CD4-positive, alpha-beta T cell (primary cell): ENCODE measurements around the gene PDLIM5. TPM values are rescaled to one million over a fixed set of nuclear protein-coding genes. Genes with fewer than 3 reads are reported as not detected.

Experiments
- ATAC-seq: fragments of 200-7000 bp; cut with Tn5 transposase; one replicate; pipeline ENCODE4 v1.10.0; 2022; ENCODE audit warnings: mild to moderate bottlenecking; ENCODE audit not compliant: poor library complexity
- CTCF ChIA-PET: fragments of 350-600 bp; sonication (Branson Sonifier 250); formaldehyde crosslinking; loops from one replicate; lab custom pipeline; 2021; ENCODE audit warnings: antibody characterized with exemption, inconsistent platforms; lab: Charles Lee
- POLR2A ChIA-PET: fragments of 350-600 bp; sonication (Branson Sonifier 250); formaldehyde crosslinking; loops from one replicate; lab custom pipeline; 2021; ENCODE audit warnings: antibody characterized with exemption, inconsistent platforms; lab: Charles Lee
- DNase-seq, 14 experiments: peaks; one replicate each; pipeline ENCODE4 v3.0.0-alpha.2; 2013 to 2020; ENCODE audit warnings: mixed read lengths in 2 of 14
- H3K27ac ChIP-seq, 2 donors: one replicate each; pipeline versions ENCODE4 v1.5.1 to v1.7.0; 2013; ENCODE audit warnings: low read length in 2 of 2, low read depth in 1 of 2, mild to moderate bottlenecking in 1 of 2
- H3K27me3 ChIP-seq, 2 experiments: 1 replicate in 1 of 2; 2 replicates in 1 of 2; pipeline versions ENCODE4 v1.6.1 to v1.7.0; 2013; ENCODE audit warnings: low read length in 2 of 2, control low read depth in 1 of 2, mild to moderate bottlenecking in 1 of 2, moderate library complexity in 1 of 2; ENCODE audit not compliant: insufficient read depth in 2 of 2, control insufficient read depth in 1 of 2
- H3K36me3 ChIP-seq: one replicate; pipeline ENCODE4 v1.6.1; 2013; ENCODE audit warnings: low read length, control low read depth; ENCODE audit not compliant: insufficient read depth
- H3K4me1 ChIP-seq: one replicate; pipeline ENCODE4 v1.6.1; 2013; ENCODE audit warnings: low read length, control low read depth; ENCODE audit not compliant: insufficient read depth
- H3K4me3 ChIP-seq: one replicate; pipeline ENCODE4 v1.5.1; 2013; ENCODE audit warnings: mild to moderate bottlenecking, low read length, moderate library complexity
- H3K9me3 ChIP-seq, 2 experiments: 1 replicate in 1 of 2; 2 replicates in 1 of 2; pipeline versions ENCODE4 v1.6.1 to v1.7.0; 2013; ENCODE audit warnings: low read length in 2 of 2, mild to moderate bottlenecking in 2 of 2, control low read depth in 1 of 2, moderate library complexity in 1 of 2; ENCODE audit not compliant: control insufficient read depth in 1 of 2, insufficient read depth in 1 of 2
- H3K27ac Mint-ChIP-seq: one replicate; pipeline ENCODE4 v1.8.0; 2020; ENCODE audit warnings: mixed read lengths
- H3K27me3 Mint-ChIP-seq: one replicate; pipeline ENCODE4 v1.8.0; 2021; ENCODE audit warnings: mixed read lengths
- H3K36me3 Mint-ChIP-seq: one replicate; pipeline ENCODE4 v1.8.0; 2021; ENCODE audit warnings: low read depth, mixed read lengths
- H3K4me1 Mint-ChIP-seq: one replicate; pipeline ENCODE4 v1.8.0; 2021; ENCODE audit warnings: low read depth, mixed read lengths
- H3K4me3 Mint-ChIP-seq: one replicate; pipeline ENCODE4 v1.8.0; 2020; ENCODE audit warnings: mild to moderate bottlenecking, mixed read lengths
- H3K9me3 Mint-ChIP-seq: one replicate; pipeline ENCODE4 v1.8.0; 2020; ENCODE audit warnings: mixed read lengths
- intact Hi-C, 2 experiments: fragments of 100-400 bp; cut with DNase I in 1 of 2; cut with micrococcal nuclease in 1 of 2; formaldehyde crosslinking; loops; one replicate each; pipeline versions ENCODE4 v1.15.1 to v1.9.0; 2023 to 2025; cut with DNase I, micrococcal nuclease
- total RNA-seq, 174 experiments: library from RNA in 2 of 174; stranded (reverse) in 2 of 174; gene quantifications; one replicate each; pipeline ENCODE4 v1.2.3 and lab custom pipeline; 2021 to 2026
- TF ChIP-seq, protein P1 (sequence below): fragments of 200-600 bp; IDR thresholded peaks from one replicate; pipeline ENCODE4 v1.8.0; 2022; ENCODE audit warnings: antibody characterized with exemption, mild to moderate bottlenecking

Gene PDLIM5
- total RNA-seq, 2 experiments from 2014 or later = 23.0 to 23.1 TPM

GRCh38 chr4:94576210-94576609 lies 124.5 kb downstream of the PDLIM5 start:
- ATAC-seq (no peak), DNase-seq (no peak)
- Mint-ChIP-seq H3K27ac (no peak overlapping the region), H3K9me3 (no peaks in the 10 kb centered on the region), H3K27me3 (no peaks in the 10 kb centered on the region), H3K36me3 (peaks cover 11% of the 10 kb centered on the region), H3K4me1 (no peaks in the 10 kb centered on the region), H3K4me3 (no peak overlapping the region)
- Histone ChIP-seq H3K4me1 (no peaks in the 10 kb centered on the region), H3K27ac (no peak overlapping the region), H3K4me3 (no peak overlapping the region), H3K36me3 (peaks cover 6% of the 10 kb centered on the region), H3K9me3 (no peaks in the 10 kb centered on the region), H3K27me3 (no peaks in the 10 kb centered on the region)
- intact Hi-C loops = no loop called here
- TF ChIP-seq, protein P1, sequence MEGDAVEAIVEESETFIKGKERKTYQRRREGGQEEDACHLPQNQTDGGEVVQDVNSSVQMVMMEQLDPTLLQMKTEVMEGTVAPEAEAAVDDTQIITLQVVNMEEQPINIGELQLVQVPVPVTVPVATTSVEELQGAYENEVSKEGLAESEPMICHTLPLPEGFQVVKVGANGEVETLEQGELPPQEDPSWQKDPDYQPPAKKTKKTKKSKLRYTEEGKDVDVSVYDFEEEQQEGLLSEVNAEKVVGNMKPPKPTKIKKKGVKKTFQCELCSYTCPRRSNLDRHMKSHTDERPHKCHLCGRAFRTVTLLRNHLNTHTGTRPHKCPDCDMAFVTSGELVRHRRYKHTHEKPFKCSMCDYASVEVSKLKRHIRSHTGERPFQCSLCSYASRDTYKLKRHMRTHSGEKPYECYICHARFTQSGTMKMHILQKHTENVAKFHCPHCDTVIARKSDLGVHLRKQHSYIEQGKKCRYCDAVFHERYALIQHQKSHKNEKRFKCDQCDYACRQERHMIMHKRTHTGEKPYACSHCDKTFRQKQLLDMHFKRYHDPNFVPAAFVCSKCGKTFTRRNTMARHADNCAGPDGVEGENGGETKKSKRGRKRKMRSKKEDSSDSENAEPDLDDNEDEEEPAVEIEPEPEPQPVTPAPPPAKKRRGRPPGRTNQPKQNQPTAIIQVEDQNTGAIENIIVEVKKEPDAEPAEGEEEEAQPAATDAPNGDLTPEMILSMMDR = no peak
- POLR2A ChIA-PET = no interaction called here
- CTCF ChIA-PET = no interaction called here

GRCh38 chr4:94577136-94577535 lies 125.4 kb downstream of the PDLIM5 start:
- Histone ChIP-seq H3K27me3 (no peaks in the 10 kb centered on the region), H3K9me3 (no peaks in the 10 kb centered on the region), H3K27ac (no peak overlapping the region), H3K4me3 (no peak overlapping the region), H3K4me1 (no peaks in the 10 kb centered on the region), H3K36me3 (peaks cover 6% of the 10 kb centered on the region)
- H3K27ac Mint-ChIP-seq = no peak overlapping the region
- H3K27me3 Mint-ChIP-seq = no peaks in the 10 kb centered on the region
- ChIA-PET CTCF (no interaction called here), POLR2A (no interaction called here)
- no peak for ATAC-seq
- intact Hi-C loops = no loop called here
- H3K36me3 Mint-ChIP-seq = peaks cover 11% of the 10 kb centered on the region
- DNase-seq = no peak
- no peaks in the 10 kb centered on the region for H3K4me1 Mint-ChIP-seq
- TF ChIP-seq, protein P1 = no peak
- H3K4me3 Mint-ChIP-seq = no peak overlapping the region
- H3K9me3 Mint-ChIP-seq = no peaks in the 10 kb centered on the region

DNA sequence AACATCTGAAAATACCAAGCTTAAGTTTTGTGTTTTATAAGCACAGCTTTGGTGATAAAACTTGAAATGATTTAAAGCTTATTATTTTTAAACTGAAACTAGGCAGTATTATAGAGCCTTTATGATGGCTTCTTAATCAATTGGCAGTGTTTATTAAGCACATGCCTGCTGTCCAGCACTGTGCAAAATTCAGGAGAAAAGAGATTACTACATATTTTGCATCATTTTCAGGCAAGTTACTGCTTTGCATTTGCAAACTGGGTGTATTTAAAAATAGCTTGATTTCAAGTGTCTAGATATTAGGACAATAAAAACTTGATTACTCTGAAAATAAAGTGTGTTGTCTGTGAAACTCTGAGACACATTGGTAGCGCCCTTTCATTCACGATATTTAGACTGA lies 126.5 kb downstream of the PDLIM5 start:
- peaks cover 6% of the 10 kb centered on the region for H3K36me3 ChIP-seq
- no peak overlapping the region for H3K27ac ChIP-seq
- no peak overlapping the region for H3K4me3 ChIP-seq
- Mint-ChIP-seq H3K27me3 (no peaks in the 10 kb centered on the region), H3K4me1 (no peaks in the 10 kb centered on the region), H3K36me3 (peaks cover 11% of the 10 kb centered on the region), H3K9me3 (no peaks in the 10 kb centered on the region), H3K27ac (no peak overlapping the region), H3K4me3 (no peak overlapping the region)
- intact Hi-C loops = no loop called here
- H3K4me1 ChIP-seq = no peaks in the 10 kb centered on the region
- no peak for DNase-seq
- TF ChIP-seq, protein P1 = no peak
- H3K27me3 ChIP-seq = no peaks in the 10 kb centered on the region
- ChIA-PET CTCF (interaction anchor here (1.5 kb wide), 1 partner anchor 111 kb away, joined by 3 read pairs; no protein-coding TSS in a partner anchor), POLR2A (no interaction called here)
- no peak for ATAC-seq
- no peaks in the 10 kb centered on the region for H3K9me3 ChIP-seq
